B cell (primary cell): ENCODE results near the gene AASS.

Experiments used
- EZH2 ChIP-seq: IDR thresholded peaks from 2 replicates; pipeline ENCODE4 v1.6.1; 2012; ENCODE audit warnings: borderline replicate concordance, low read depth, mild to moderate bottlenecking, moderate library complexity, low read length; ENCODE audit not compliant: insufficient read depth, poor library complexity, severe bottlenecking
- TF ChIP-seq, protein P1 (sequence below): fragments of 200-600 bp; IDR thresholded peaks from one replicate; pipeline ENCODE4 v1.8.0; 2022; ENCODE audit warnings: antibody characterized with exemption, mild to moderate bottlenecking

DNA sequence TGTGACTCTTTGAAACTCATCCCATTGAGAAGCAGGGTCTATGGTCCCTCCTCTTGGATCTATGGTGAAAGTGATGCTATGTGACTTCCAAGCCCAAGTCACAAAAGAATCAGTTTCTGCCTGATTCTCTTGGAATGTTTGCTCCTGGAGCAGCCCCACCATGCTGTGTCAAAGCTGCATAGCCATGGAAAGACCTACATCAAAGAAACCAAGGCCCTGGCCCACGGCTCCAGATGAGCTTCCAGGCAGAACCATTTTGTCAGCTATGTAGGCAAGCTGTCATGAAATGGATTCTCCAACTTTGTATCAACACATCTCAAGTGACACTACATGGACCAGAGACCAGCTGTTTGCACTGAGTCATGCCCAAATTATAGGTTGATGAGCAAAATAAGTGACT, 77.0 kb downstream of the AASS start:
- TF ChIP-seq, protein P1, sequence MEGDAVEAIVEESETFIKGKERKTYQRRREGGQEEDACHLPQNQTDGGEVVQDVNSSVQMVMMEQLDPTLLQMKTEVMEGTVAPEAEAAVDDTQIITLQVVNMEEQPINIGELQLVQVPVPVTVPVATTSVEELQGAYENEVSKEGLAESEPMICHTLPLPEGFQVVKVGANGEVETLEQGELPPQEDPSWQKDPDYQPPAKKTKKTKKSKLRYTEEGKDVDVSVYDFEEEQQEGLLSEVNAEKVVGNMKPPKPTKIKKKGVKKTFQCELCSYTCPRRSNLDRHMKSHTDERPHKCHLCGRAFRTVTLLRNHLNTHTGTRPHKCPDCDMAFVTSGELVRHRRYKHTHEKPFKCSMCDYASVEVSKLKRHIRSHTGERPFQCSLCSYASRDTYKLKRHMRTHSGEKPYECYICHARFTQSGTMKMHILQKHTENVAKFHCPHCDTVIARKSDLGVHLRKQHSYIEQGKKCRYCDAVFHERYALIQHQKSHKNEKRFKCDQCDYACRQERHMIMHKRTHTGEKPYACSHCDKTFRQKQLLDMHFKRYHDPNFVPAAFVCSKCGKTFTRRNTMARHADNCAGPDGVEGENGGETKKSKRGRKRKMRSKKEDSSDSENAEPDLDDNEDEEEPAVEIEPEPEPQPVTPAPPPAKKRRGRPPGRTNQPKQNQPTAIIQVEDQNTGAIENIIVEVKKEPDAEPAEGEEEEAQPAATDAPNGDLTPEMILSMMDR = no peak
- no peak for TF ChIP-seq EZH2
